ENCODE data around the gene CETP. TPM values are rescaled to one million over a fixed set of nuclear protein-coding genes. Genes with fewer than 3 reads are reported as not detected.

The CETP gene
- total RNA-seq, 1 experiment from 2014 or later = not detected

GRCh38 chr16:56977823-56978430, 16.2 kb downstream of the CETP start:
- Histone ChIP-seq H3K36me3 (ENCODE audit: low read depth, low read length) (no peaks in the 10 kb centered on the region), H3K79me2 (ENCODE audit: low read length) (no peaks in the 10 kb centered on the region), H3F3A (ENCODE audit: low read length, unreplicated experiment) (no peaks in the 10 kb centered on the region), H3K4me3 (ENCODE audit: low read length) (no peak overlapping the region), H2AFZ (ENCODE audit: low read length) (no peak overlapping the region), H3K4me1 (ENCODE audit: insufficient read depth, low read length) (no peaks in the 10 kb centered on the region), H3K4me2 (ENCODE audit: low read length) (no peak overlapping the region), H3K9ac (ENCODE audit: low read length) (no peak overlapping the region), H4K20me1 (ENCODE audit: low read length) (no peaks in the 10 kb centered on the region), H3K9me2 (replicated peaks; ENCODE audit: low read length) (no peaks in the 10 kb centered on the region), H3K9me3 (ENCODE audit: low read length) (no peaks in the 10 kb centered on the region), H3K27ac (ENCODE audit: low read length) (no peak overlapping the region), H3K27me3 (ENCODE audit: low read length) (no peaks in the 10 kb centered on the region)
- ATAC-seq (no peak), DNase-seq (no peak)
- POLR2A ChIA-PET (ENCODE audit: unreplicated experiment) = no interaction called here
- CTCF ChIA-PET = no interaction called here
- intact Hi-C loops (cut with micrococcal nuclease) = no loop called here
- no peak for TF ChIP-seq EZH2phosphoT487 (IDR thresholded peaks at IDR 0.05; ENCODE audit: borderline replicate concordance, low read length)
- no TSS peak for BruUV-seq (replicated peaks)

GRCh38 chr16:56980201-56980535, 18.4 kb downstream of the CETP start:
- TF ChIP-seq CTCF (conservative IDR thresholded peaks at IDR 0.05; ENCODE audit: low read depth, low read length) (no peak), EZH2 (IDR thresholded peaks at IDR 0.05; ENCODE audit: low read length, unreplicated experiment) (no peak), EZH2phosphoT487 (IDR thresholded peaks at IDR 0.05; ENCODE audit: borderline replicate concordance, low read length) (no peak)
- Histone ChIP-seq H3K4me2 (ENCODE audit: low read length) (no peak overlapping the region), H3K9ac (ENCODE audit: low read length) (no peak overlapping the region), H4K20me1 (ENCODE audit: low read length) (no peaks in the 10 kb centered on the region), H3K79me2 (ENCODE audit: low read length) (no peaks in the 10 kb centered on the region), H3K4me3 (ENCODE audit: low read length) (no peak overlapping the region), H3K4me1 (ENCODE audit: insufficient read depth, low read length) (peaks cover 2% of the 10 kb centered on the region; the same call in 1 of the 2 replicates), H3K36me3 (ENCODE audit: low read depth, low read length) (no peaks in the 10 kb centered on the region), H3F3A (ENCODE audit: low read length, unreplicated experiment) (no peaks in the 10 kb centered on the region), H3K9me3 (ENCODE audit: low read length) (no peaks in the 10 kb centered on the region), H3K27ac (ENCODE audit: low read length) (no peak overlapping the region), H3K27me3 (ENCODE audit: low read length) (no peaks in the 10 kb centered on the region), H2AFZ (ENCODE audit: low read length) (no peak overlapping the region), H3K9me2 (replicated peaks; ENCODE audit: low read length) (no peaks in the 10 kb centered on the region)
- no peak for DNase-seq
- ChIA-PET POLR2A (ENCODE audit: unreplicated experiment) (no interaction called here), CTCF (no interaction called here)
- ATAC-seq = no peak
- intact Hi-C loops (cut with micrococcal nuclease) = no loop called here
- no TSS peak for BruUV-seq (replicated peaks)

- intact Hi-C loops (cut with micrococcal nuclease) = no loop called here
- no peaks in the 10 kb centered on the region for H3K27me3 ChIP-seq (ENCODE audit: low read length)
- no TSS peak for BruUV-seq (replicated peaks)
- H3K79me2 ChIP-seq (ENCODE audit: low read length) = no peaks in the 10 kb centered on the region
- no peak overlapping the region for H3K27ac ChIP-seq (ENCODE audit: low read length)
- TF ChIP-seq EZH2 (IDR thresholded peaks at IDR 0.05; ENCODE audit: low read length, unreplicated experiment) (no peak), EZH2phosphoT487 (IDR thresholded peaks at IDR 0.05; ENCODE audit: borderline replicate concordance, low read length) (no peak), CTCF (conservative IDR thresholded peaks at IDR 0.05; ENCODE audit: low read depth, low read length) (no peak)
- no peak overlapping the region for H3K4me3 ChIP-seq (ENCODE audit: low read length)
- no peaks in the 10 kb centered on the region for H3K9me2 ChIP-seq (replicated peaks; ENCODE audit: low read length)
- DNase-seq = no peak
- peaks cover 6% of the 10 kb centered on the region; the same call in 1 of the 2 replicates for H3K4me1 ChIP-seq (ENCODE audit: insufficient read depth, low read length)
- no peak overlapping the region for H3K9ac ChIP-seq (ENCODE audit: low read length)
- no peaks in the 10 kb centered on the region for H3K36me3 ChIP-seq (ENCODE audit: low read depth, low read length)
- no peak for ATAC-seq
- H3K4me2 ChIP-seq (ENCODE audit: low read length) = no peak overlapping the region
- POLR2A ChIA-PET (ENCODE audit: unreplicated experiment) = no interaction called here
- CTCF ChIA-PET = no interaction called here
- H4K20me1 ChIP-seq (ENCODE audit: low read length) = no peaks in the 10 kb centered on the region
- H3K9me3 ChIP-seq (ENCODE audit: low read length) = no peaks in the 10 kb centered on the region
- no peaks in the 10 kb centered on the region for H3F3A ChIP-seq (ENCODE audit: low read length, unreplicated experiment)
- no peak overlapping the region for H2AFZ ChIP-seq (ENCODE audit: low read length)
Measured at GRCh38 chr16:56980792-56981724, 19.3 kb downstream of the CETP start.

Measured in PC-3 (cell line).